Activated CD4-positive, alpha-beta memory T cell treated with anti-CD3 and anti-CD28 coated beads for 36 hours (primary cell): ENCODE data around the gene QSOX2. TPM values are rescaled to one million over a fixed set of nuclear protein-coding genes. Genes with fewer than 3 reads are reported as not detected.
"Not testable (repeated sequence)": the region's sequence is repeated elsewhere in the genome, so short reads cannot be mapped to it uniquely, and the experiment has no call there.

Experiments
- CTCF ChIA-PET: fragments of 350-600 bp; sonication (Branson Sonifier 250); formaldehyde crosslinking; loops from one replicate; lab custom pipeline; 2021; ENCODE audit warnings: antibody characterized with exemption, inconsistent platforms; lab: Charles Lee
- POLR2A ChIA-PET: fragments of 350-600 bp; sonication (Branson Sonifier 250); formaldehyde crosslinking; loops from one replicate; lab custom pipeline; 2021; ENCODE audit warnings: antibody characterized with exemption; lab: Charles Lee
- DNase-seq: peaks from one replicate; pipeline ENCODE4 v3.0.0-alpha.2; 2020
- H3K27ac Mint-ChIP-seq: one replicate; pipeline ENCODE4 v1.8.0; 2021; ENCODE audit warnings: mixed read lengths
- H3K27me3 Mint-ChIP-seq: one replicate; pipeline ENCODE4 v1.8.0; 2021; ENCODE audit warnings: mixed read lengths
- H3K36me3 Mint-ChIP-seq: one replicate; pipeline ENCODE4 v1.8.0; 2021; ENCODE audit warnings: mixed read lengths
- H3K4me1 Mint-ChIP-seq: one replicate; pipeline ENCODE4 v1.8.0; 2021; ENCODE audit warnings: low read depth, mixed read lengths
- H3K4me3 Mint-ChIP-seq: one replicate; pipeline ENCODE4 v1.8.0; 2021; ENCODE audit warnings: mild to moderate bottlenecking, mixed read lengths
- H3K9me3 Mint-ChIP-seq: one replicate; pipeline ENCODE4 v1.8.0; 2021; ENCODE audit warnings: mixed read lengths
- intact Hi-C: fragments of 100-400 bp; cut with micrococcal nuclease; formaldehyde crosslinking; loops from one replicate; pipeline ENCODE4 v1.15.1; 2023
- total RNA-seq, 2 experiments: library from RNA; stranded (reverse); gene quantifications; one replicate each; pipeline ENCODE4 v1.2.3, GENCODE V29; 2021

QSOX2 gene
- total RNA-seq, 2 experiments from 2014 or later = 19.0 to 19.4 TPM

- CTCF ChIA-PET, intact Hi-C loops: not testable (repeated sequence)
Measured at GRCh38 chr9:136236471-136237410, 8.9 kb downstream of the QSOX2 start.

DNA sequence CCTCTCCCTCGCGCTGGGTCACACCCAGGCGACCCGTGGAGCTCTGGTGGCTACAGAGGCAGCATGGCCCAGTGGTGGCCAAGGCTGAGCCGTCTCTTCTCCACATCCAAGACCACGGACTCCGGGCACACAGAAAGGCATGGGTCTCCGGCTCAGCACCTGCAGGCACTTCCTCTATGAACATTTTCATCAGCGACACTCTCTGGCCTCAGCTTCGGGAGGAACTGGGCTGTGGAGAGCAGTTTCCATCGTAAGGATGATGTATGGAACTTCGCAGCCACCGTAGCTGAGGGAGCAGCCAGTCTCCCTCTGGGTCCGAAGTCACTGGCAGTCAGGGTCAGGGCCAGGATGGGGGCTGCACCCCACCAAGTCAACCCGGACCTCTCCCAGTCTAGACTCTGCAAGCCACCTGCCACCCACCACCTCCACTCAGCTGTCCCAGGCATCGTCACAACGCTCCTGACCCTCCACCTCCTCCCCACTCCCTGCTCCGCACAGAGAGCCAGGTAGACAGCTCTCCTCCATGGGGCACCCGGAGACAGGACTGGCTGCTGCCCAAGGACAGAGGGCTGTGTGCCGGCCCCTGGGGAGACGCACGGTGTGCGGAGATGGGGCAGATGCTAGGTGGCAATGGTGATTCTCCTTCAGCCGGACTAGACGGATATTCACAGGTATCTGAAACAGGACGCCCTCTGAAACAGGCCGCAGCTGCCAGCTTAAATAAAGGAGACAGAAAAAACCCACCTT, 9.7 kb downstream of the QSOX2 start:
- peaks cover 18% of the 10 kb centered on the region for H3K4me1 Mint-ChIP-seq
- CTCF ChIA-PET = interaction anchor here (0.6 kb wide), 1 partner anchor 10 kb away, joined by 6 read pairs; no protein-coding TSS in a partner anchor
- POLR2A ChIA-PET = no interaction called here
- H3K36me3 Mint-ChIP-seq = peaks cover 19% of the 10 kb centered on the region
- no peak overlapping the region for H3K4me3 Mint-ChIP-seq
- no peak for DNase-seq
- H3K27ac Mint-ChIP-seq = no peak overlapping the region
- intact Hi-C loops = no loop called here
- H3K9me3 Mint-ChIP-seq = no peaks in the 10 kb centered on the region
- no peaks in the 10 kb centered on the region for H3K27me3 Mint-ChIP-seq

More at GRCh38 chr9:136236471-136237410, 8.9 kb downstream of the QSOX2 start:
- H3K4me3 Mint-ChIP-seq, H3K27ac Mint-ChIP-seq, H3K9me3 Mint-ChIP-seq, POLR2A ChIA-PET, DNase-seq, H3K27me3 Mint-ChIP-seq: not testable (repeated sequence)
- H3K4me1 Mint-ChIP-seq = peaks cover 14% of the 10 kb centered on the region
- peaks cover 19% of the 10 kb centered on the region for H3K36me3 Mint-ChIP-seq

DNA sequence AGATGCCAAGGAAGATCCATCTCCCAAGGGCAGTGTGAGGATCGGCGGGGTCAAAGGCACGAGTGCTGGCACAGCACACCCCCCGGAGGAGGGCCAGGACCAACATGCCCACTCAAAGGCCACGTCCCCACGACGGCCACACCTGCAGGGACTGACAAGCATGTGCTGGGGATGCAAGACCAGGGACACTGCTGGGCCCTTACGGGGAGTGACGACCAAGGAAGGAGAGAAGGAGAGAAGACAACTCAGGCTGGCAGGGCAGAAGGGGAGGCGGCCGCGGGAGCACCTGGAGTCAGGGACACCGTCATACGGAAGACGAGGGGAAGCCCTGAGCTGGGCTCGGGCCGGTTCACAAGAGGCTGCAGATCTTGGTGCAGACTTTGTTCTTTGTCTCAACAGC, 10.4 kb downstream of the QSOX2 start:
- Mint-ChIP-seq H3K36me3 (peaks cover 19% of the 10 kb centered on the region), H3K9me3 (no peaks in the 10 kb centered on the region), H3K27me3 (no peaks in the 10 kb centered on the region), H3K4me3 (no peak overlapping the region), H3K27ac (no peak overlapping the region), H3K4me1 (peaks cover 20% of the 10 kb centered on the region)
- POLR2A ChIA-PET = no interaction called here
- intact Hi-C loops = no loop called here
- no peak for DNase-seq
- CTCF ChIA-PET = no interaction called here

GRCh38 chr9:136234597-136234996, 11.0 kb downstream of the QSOX2 start:
- Mint-ChIP-seq H3K36me3 (peaks cover 19% of the 10 kb centered on the region), H3K27ac (no peak overlapping the region), H3K4me1 (peaks cover 22% of the 10 kb centered on the region), H3K4me3 (no peak overlapping the region), H3K27me3 (no peaks in the 10 kb centered on the region), H3K9me3 (no peaks in the 10 kb centered on the region)
- intact Hi-C loops = no loop called here
- no peak for DNase-seq
- POLR2A ChIA-PET = no interaction called here
- CTCF ChIA-PET = no interaction called here

- ChIA-PET CTCF (no interaction called here), POLR2A (no interaction called here)
- Mint-ChIP-seq H3K4me1 (peaks cover 22% of the 10 kb centered on the region), H3K27ac (no peak overlapping the region), H3K36me3 (peaks cover 19% of the 10 kb centered on the region), H3K4me3 (no peak overlapping the region), H3K9me3 (no peaks in the 10 kb centered on the region), H3K27me3 (no peaks in the 10 kb centered on the region)
- intact Hi-C loops = no loop called here
- DNase-seq = no peak
Measured at GRCh38 chr9:136233868-136234267, 11.7 kb downstream of the QSOX2 start.

GRCh38 chr9:136233411-136233810, 12.2 kb downstream of the QSOX2 start:
- H3K27me3 Mint-ChIP-seq = no peaks in the 10 kb centered on the region
- POLR2A ChIA-PET = no interaction called here
- peaks cover 26% of the 10 kb centered on the region for H3K4me1 Mint-ChIP-seq
- DNase-seq = no peak
- no peak overlapping the region for H3K27ac Mint-ChIP-seq
- no peak overlapping the region for H3K4me3 Mint-ChIP-seq
- intact Hi-C loops = no loop called here
- H3K9me3 Mint-ChIP-seq = no peaks in the 10 kb centered on the region
- H3K36me3 Mint-ChIP-seq = peaks cover 19% of the 10 kb centered on the region
- CTCF ChIA-PET = no interaction called here

GRCh38 chr9:136232969-136233368, 12.6 kb downstream of the QSOX2 start:
- Mint-ChIP-seq H3K27me3 (no peaks in the 10 kb centered on the region), H3K27ac (no peak overlapping the region), H3K36me3 (peaks cover 19% of the 10 kb centered on the region), H3K4me1 (peaks cover 30% of the 10 kb centered on the region), H3K9me3 (no peaks in the 10 kb centered on the region), H3K4me3 (no peak overlapping the region)
- DNase-seq = no peak
- ChIA-PET CTCF (no interaction called here), POLR2A (no interaction called here)
- intact Hi-C loops = loop anchor here (1.0 kb wide), 1 partner anchor 11 kb away; no protein-coding TSS in a partner anchor

DNA sequence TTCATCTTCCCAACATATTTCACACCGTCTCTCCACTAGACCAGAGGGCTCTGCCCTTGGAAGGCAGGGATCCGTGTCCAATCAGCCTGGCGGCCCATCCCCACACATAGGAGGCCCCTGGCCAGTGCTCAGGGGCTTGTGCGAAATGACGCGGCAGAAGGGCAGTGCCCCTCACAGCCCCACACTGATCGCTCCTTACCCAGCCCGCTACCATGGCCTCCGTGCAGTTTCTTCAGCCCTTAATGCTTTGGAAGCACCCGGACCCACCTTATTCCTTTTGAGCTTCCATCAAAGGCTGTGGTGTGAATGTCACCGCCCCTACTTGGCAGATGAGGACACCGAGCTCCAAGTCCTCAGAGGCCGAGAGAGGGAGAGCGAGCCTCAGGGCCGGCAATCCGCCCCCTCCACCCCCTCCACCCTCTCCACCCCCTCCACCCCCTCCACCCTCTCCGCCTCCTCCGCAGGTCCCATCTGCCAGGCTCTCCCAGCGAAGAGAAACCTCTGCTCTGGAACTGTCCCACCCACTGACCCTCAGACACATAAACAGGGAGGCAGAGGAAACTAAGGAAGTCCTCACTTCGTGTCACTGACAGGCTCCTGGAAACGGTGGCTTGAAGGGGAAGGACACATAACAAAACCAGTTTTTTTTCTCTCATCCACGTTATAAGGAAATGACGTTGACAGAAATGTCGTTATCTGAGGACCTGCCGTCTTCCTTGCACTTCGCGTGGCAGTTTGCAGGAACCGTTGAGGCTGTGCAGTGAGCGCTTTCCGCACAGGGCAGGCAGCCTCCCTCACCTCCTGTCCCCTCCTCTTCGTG, 13.9 kb downstream of the QSOX2 start:
- DNase-seq = peak; percentile 57
- H3K36me3 Mint-ChIP-seq = peaks cover 19% of the 10 kb centered on the region
- ChIA-PET CTCF (no interaction called here), POLR2A (no interaction called here)
- intact Hi-C loops = loop anchor here (1.0 kb wide), 1 partner anchor 13 kb away; no protein-coding TSS in a partner anchor
- no peaks in the 10 kb centered on the region for H3K27me3 Mint-ChIP-seq
- H3K27ac Mint-ChIP-seq = peak overlapping the region; percentile 82
- peaks cover 33% of the 10 kb centered on the region for H3K4me1 Mint-ChIP-seq
- H3K9me3 Mint-ChIP-seq = no peaks in the 10 kb centered on the region
- H3K4me3 Mint-ChIP-seq = peak overlapping the region; percentile 43

- intact Hi-C loops = no loop called here
- Mint-ChIP-seq H3K27me3 (no peaks in the 10 kb centered on the region), H3K4me1 (peaks cover 36% of the 10 kb centered on the region), H3K9me3 (no peaks in the 10 kb centered on the region), H3K4me3 (no peak overlapping the region), H3K36me3 (peaks cover 18% of the 10 kb centered on the region), H3K27ac (peak overlapping the region; percentile 28)
- DNase-seq = no peak
- POLR2A ChIA-PET = no interaction called here
- CTCF ChIA-PET = no interaction called here
Measured at GRCh38 chr9:136230773-136231172, 14.8 kb downstream of the QSOX2 start.

DNA sequence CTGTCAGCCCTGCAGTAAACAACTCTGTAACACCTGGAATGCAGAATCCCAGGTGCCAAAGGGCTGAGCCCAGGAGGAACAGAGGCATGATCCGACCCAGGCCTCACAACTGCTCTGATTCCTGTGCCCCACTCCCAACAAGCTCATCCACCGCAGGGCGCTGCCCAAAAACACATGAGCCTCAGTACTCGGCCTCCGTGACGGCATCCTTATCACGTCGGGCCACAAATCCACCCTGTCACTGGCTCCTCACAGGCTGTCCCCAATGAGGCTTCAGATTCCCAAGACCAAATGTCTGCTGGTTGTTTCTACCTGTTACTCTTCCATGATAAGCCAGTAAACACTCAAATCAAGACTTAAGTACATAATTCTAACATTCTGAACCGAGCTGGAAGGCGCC, 15.2 kb downstream of the QSOX2 start:
- peaks cover 17% of the 10 kb centered on the region for H3K36me3 Mint-ChIP-seq
- no peak overlapping the region for H3K27ac Mint-ChIP-seq
- H3K9me3 Mint-ChIP-seq = no peaks in the 10 kb centered on the region
- POLR2A ChIA-PET = no interaction called here
- CTCF ChIA-PET = no interaction called here
- H3K4me3 Mint-ChIP-seq = no peak overlapping the region
- H3K4me1 Mint-ChIP-seq = peaks cover 40% of the 10 kb centered on the region
- intact Hi-C loops = no loop called here
- no peaks in the 10 kb centered on the region for H3K27me3 Mint-ChIP-seq
- DNase-seq = no peak

DNA sequence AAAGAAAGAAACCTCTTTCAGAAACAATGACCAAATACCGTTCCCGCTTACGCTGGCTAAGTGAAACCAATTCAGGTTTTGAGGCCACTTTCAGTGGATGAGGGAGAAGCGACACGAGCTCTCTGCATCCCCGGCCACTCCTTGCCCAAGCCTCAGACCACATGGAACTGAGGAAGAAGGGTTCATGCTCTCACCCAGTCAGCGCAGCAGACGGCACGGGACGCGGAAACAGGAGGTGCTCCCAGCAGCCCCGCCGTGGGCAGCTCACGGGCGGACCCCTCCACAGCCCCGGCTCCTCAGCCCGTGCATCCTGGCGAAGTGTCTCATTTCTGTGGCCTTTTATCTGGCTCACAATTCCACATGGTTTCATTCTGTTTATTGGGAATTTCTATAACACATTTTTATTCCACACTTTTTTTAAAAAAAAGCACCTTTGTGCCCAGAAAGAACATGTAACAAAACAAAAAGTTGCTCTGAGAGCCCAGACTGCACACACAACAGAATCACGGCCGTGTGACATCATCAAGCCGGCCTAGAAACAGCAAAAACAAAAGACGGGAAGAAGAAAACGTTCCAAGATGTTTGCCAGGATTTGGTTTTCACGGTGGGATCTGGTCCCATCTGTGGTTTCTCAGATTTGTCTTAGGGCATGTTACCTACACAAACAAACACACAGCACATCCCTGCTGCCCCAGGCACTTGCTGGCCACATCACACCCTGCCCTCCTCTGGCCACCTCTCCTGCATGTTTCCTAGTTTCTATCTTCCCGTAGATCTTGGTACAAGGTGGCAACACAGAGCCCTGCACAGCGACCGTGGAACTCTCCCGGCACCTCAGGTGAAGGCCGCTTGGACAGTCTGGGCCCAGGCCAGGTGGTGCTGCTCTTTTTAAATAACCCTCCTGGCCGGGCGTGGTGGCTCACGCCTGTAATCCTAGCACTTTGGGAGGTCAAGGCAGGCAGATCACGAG, 16.2 kb downstream of the QSOX2 start:
- intact Hi-C loops = no loop called here
- no peak for DNase-seq
- peaks cover 11% of the 10 kb centered on the region for H3K36me3 Mint-ChIP-seq
- ChIA-PET CTCF (no interaction called here), POLR2A (no interaction called here)
- no peaks in the 10 kb centered on the region for H3K9me3 Mint-ChIP-seq
- no peak overlapping the region for H3K27ac Mint-ChIP-seq
- H3K27me3 Mint-ChIP-seq = no peaks in the 10 kb centered on the region
- H3K4me3 Mint-ChIP-seq = no peak overlapping the region
- H3K4me1 Mint-ChIP-seq = peaks cover 44% of the 10 kb centered on the region
